Memory B cell (primary cell): ENCODE data around the gene UST.
"Not testable (repeated sequence)": the region's sequence is repeated elsewhere in the genome, so short reads cannot be mapped to it uniquely, and the experiment has no call there.

Source experiments
- ATAC-seq: fragments of 150-1000 bp; cut with Tn5 transposase; 2 replicates; pipeline ENCODE4 v1.10.0; 2021; ENCODE audit warnings: low read depth, mild to moderate bottlenecking, moderate library complexity
- DNase-seq, 2 donors: peaks; one replicate each; pipeline ENCODE4 v3.0.0; 2022; ENCODE audit warnings: low spot score in 2 of 2
- H3K27ac Mint-ChIP-seq: one replicate; pipeline ENCODE4 v1.8.0; 2022; ENCODE audit warnings: mild to moderate bottlenecking, moderate library complexity, mixed read lengths
- H3K27me3 Mint-ChIP-seq: one replicate; pipeline ENCODE4 v1.8.0; 2022; ENCODE audit warnings: mixed read lengths
- H3K36me3 Mint-ChIP-seq: one replicate; pipeline ENCODE4 v1.8.0; 2022; ENCODE audit warnings: mild to moderate bottlenecking, mixed read lengths
- H3K4me1 Mint-ChIP-seq: one replicate; pipeline ENCODE4 v1.8.0; 2022; ENCODE audit warnings: mixed read lengths
- H3K4me3 Mint-ChIP-seq: one replicate; pipeline ENCODE4 v1.8.0; 2022; ENCODE audit warnings: mild to moderate bottlenecking, moderate library complexity, mixed read lengths
- H3K9me3 Mint-ChIP-seq: one replicate; pipeline ENCODE4 v1.8.0; 2022; ENCODE audit warnings: mixed read lengths

The UST gene

DNA sequence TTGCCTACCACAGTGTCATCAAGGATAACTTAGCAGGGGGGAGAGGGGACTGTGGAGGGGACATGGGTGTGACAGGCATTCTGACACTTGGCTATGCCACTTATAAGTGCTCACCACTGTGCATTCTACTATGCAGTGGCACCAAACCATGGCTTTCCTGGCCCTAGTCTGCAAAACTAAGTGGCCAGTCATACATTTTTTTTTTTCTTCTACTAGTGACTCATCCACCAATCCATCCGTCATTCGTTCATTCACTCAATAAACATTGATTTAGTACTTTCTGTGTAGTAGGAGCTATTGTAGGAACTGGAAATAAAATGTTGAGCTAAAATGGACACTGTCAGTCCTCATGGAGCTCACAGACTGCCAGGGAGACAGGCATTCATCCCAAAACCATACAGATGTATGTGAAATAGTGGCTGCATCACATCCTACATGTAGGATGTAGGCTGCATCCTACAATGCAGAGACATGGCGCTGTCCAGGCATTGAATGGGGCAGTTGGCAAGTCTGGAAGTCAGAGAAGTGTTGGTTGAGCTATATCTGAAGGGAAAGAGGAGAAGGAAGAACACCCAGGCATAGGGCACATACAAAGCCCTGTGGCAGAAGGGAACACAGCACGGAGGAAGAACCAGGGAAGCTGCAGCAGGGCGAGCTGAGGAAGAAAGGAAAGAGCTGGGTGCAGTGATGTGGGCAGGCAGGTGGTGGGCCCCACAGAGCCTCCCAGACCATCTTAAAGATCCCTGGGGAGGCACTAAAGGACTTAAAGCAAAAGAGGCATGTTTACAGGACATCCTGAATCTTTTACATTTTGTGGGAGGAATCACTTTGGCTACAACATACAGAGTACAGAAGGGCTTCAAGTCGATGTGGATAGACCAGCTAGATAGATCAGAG lies 224.4 kb downstream of the UST start:
- DNase-seq (no peak), ATAC-seq (no peak)
- peaks cover 14% of the 10 kb centered on the region for H3K4me1 Mint-ChIP-seq
- H3K9me3 Mint-ChIP-seq = no peaks in the 10 kb centered on the region
- H3K36me3 Mint-ChIP-seq = peaks cover 8% of the 10 kb centered on the region
- H3K27me3 Mint-ChIP-seq = no peaks in the 10 kb centered on the region
- peak overlapping the region; percentile 15 for H3K27ac Mint-ChIP-seq
- H3K4me3 Mint-ChIP-seq = no peak overlapping the region

GRCh38 chr6:148972481-148972880 lies 225.7 kb downstream of the UST start:
- H3K27me3 Mint-ChIP-seq = no peaks in the 10 kb centered on the region
- H3K4me3 Mint-ChIP-seq = peak overlapping the region; percentile 47
- H3K36me3 Mint-ChIP-seq = peaks cover 8% of the 10 kb centered on the region
- DNase-seq (peak; percentile 45 to 69), ATAC-seq (peak; percentile 99)
- no peaks in the 10 kb centered on the region for H3K9me3 Mint-ChIP-seq
- peak overlapping the region; percentile 0 for H3K27ac Mint-ChIP-seq
- H3K4me1 Mint-ChIP-seq = peaks cover 14% of the 10 kb centered on the region

- Mint-ChIP-seq H3K4me1 (peaks cover 14% of the 10 kb centered on the region), H3K27me3 (no peaks in the 10 kb centered on the region), H3K4me3 (no peak overlapping the region), H3K9me3 (no peaks in the 10 kb centered on the region), H3K27ac (no peak overlapping the region), H3K36me3 (peaks cover 11% of the 10 kb centered on the region)
- ATAC-seq = no peak
- no peak for DNase-seq
These were observed 226.8 kb downstream of the UST start for GRCh38 chr6:148973538-148974208.

GRCh38 chr6:148974351-148974750 lies 227.5 kb downstream of the UST start:
- peaks cover 14% of the 10 kb centered on the region for H3K4me1 Mint-ChIP-seq
- ATAC-seq (no peak), DNase-seq (no peak)
- peaks cover 15% of the 10 kb centered on the region for H3K36me3 Mint-ChIP-seq
- H3K4me3 Mint-ChIP-seq = no peak overlapping the region
- no peak overlapping the region for H3K27ac Mint-ChIP-seq
- H3K27me3 Mint-ChIP-seq = no peaks in the 10 kb centered on the region
- H3K9me3 Mint-ChIP-seq = no peaks in the 10 kb centered on the region

DNA sequence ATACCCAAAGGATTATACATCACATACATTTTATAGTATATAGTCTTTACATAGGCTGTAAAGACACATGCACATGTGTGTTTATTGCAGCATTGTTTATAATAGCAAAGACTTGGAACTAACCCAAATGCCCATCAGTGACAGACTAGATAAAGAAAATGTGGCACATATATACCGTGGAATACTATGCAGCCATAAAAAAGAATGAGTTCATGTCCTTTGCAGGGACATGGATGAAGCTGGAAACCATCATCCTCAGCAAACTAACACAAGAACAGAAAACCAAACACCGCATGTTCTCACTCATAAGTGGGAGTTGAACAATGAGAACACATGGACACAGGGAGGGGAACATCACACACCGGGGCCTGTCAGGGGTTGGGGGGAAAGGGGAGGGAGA lies 231.5 kb downstream of the UST start:
- not testable (repeated sequence) for H3K27ac Mint-ChIP-seq, H3K4me1 Mint-ChIP-seq, ATAC-seq, DNase-seq, H3K9me3 Mint-ChIP-seq, H3K27me3 Mint-ChIP-seq, H3K4me3 Mint-ChIP-seq
- H3K36me3 Mint-ChIP-seq = peaks cover 21% of the 10 kb centered on the region

DNA sequence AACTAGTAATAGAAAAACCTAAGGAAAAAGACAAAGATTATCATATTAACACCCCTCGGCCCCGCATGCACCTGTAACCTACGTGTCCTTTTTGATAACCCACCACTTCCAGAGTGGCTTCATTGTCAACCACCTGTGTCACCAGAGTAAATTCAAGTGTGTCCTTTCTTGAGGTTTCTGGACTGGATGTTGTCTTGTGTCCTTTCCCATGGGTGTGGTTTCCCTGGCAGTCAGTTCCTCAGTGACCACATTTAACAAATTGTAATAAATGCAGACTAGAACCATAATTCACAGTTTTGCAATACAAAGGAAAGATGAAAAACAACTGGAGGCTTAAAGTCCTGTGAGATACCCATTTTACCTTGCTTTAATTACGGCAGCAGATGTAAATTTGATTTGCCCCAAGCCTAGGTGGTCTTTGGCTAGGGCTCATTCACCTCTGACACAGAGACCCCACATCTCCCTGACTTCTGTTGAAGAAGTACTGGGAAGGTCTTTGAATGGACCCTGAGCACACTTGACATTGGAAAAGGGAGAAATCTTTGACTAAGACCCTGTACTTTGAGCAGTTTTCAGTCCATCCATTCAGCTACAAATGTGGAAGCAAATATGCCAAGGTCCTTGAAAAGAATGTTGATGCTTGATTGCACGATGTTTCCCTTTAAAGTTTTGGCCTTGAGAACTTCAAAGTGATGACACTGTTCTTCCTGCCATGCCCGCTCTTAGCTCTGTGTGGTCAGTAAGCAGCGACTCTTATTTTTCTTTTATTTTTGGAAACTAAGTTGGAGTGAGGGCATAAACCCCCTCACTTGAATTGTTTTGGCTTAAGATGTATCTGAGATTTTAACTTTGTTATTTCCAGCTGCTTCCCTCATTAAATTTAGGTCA lies 232.4 kb downstream of the UST start:
- no peak overlapping the region for H3K4me3 Mint-ChIP-seq
- DNase-seq (no peak), ATAC-seq (no peak)
- H3K36me3 Mint-ChIP-seq = peaks cover 21% of the 10 kb centered on the region
- H3K4me1 Mint-ChIP-seq = peaks cover 2% of the 10 kb centered on the region
- H3K27ac Mint-ChIP-seq = no peak overlapping the region
- H3K27me3 Mint-ChIP-seq = no peaks in the 10 kb centered on the region
- no peaks in the 10 kb centered on the region for H3K9me3 Mint-ChIP-seq

- Mint-ChIP-seq H3K36me3 (peaks cover 25% of the 10 kb centered on the region), H3K4me3 (no peak overlapping the region), H3K27ac (no peak overlapping the region), H3K4me1 (peaks cover 2% of the 10 kb centered on the region), H3K9me3 (no peaks in the 10 kb centered on the region), H3K27me3 (no peaks in the 10 kb centered on the region)
- no peak for DNase-seq
- ATAC-seq = no peak
These were observed 233.4 kb downstream of the UST start for GRCh38 chr6:148980234-148980633.

DNA sequence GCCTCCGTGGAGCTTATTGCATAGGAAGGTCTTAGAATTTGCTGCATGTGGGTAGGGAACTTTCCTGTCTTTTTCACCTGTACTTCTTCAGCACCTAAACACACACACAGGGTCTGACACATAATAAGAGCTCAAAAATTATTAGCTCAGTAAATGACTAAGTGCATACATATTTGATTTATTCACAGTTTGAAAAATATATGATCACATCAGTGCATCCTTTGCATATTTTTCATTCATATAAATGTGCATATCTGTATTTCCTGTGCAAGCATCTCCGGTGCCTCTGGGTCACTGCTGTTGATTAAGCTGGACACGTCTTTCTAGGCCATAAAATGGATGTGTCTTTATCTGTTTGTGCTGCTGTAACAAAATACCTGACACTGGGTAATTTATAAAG lies 234.7 kb downstream of the UST start:
- peaks cover 29% of the 10 kb centered on the region for H3K36me3 Mint-ChIP-seq
- no peaks in the 10 kb centered on the region for H3K27me3 Mint-ChIP-seq
- H3K4me1 Mint-ChIP-seq = peaks cover 2% of the 10 kb centered on the region
- ATAC-seq = no peak
- H3K4me3 Mint-ChIP-seq = no peak overlapping the region
- no peaks in the 10 kb centered on the region for H3K9me3 Mint-ChIP-seq
- H3K27ac Mint-ChIP-seq = no peak overlapping the region
- no peak for DNase-seq

DNA sequence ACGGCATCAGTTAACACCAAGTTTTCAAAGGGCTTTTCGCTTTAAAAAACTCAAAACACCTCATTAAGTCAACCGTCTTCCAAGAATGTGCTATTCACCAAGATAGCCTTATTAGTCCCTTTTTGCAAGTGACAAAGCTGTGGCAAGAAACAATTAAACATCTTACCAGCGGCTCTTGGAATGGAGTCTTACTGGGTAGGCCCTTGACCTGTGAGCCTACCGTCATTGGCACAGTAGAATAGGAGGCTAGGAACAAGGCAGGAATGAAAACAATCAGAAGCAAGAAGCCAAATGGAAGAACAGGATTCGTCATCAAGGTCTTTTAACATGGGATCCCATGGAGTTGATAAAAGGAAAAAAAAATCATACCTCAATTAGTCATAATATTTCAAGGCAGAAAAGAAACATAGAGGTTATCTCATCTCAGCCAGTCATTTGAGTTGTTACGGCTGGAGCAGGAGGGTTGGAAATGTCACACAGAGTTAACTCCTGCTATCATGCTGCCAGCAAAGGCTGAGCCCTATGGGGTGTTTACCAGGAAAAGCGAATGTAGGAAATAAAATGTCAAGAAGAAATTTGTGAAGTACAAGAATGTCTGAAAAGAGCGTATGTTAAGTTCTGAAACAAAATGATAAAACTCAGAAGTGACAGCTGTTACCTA lies 236.4 kb downstream of the UST start:
- H3K27ac Mint-ChIP-seq = no peak overlapping the region
- peaks cover 29% of the 10 kb centered on the region for H3K36me3 Mint-ChIP-seq
- no peaks in the 10 kb centered on the region for H3K9me3 Mint-ChIP-seq
- no peak overlapping the region for H3K4me3 Mint-ChIP-seq
- peaks cover 11% of the 10 kb centered on the region for H3K4me1 Mint-ChIP-seq
- ATAC-seq (no peak), DNase-seq (no peak)
- H3K27me3 Mint-ChIP-seq = no peaks in the 10 kb centered on the region

DNA sequence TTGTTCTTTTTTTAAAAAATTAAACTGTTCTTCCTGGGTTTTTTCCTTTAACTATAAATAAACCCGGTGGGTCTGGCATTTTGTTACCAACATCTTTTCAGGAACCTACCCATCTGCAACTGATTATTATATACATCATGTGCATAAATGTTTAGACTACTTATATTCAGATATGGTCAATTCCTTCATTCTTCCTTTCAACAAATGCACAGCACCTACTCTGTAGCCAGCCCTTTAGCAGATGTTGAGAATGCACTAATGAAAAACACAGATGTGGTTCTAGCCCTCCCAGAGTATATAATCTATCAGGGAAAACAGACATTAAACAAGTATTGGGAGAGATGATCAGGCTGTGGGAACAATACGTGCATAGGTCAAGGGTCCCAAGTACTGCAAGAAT lies 237.1 kb downstream of the UST start:
- H3K27me3 Mint-ChIP-seq = no peaks in the 10 kb centered on the region
- no peaks in the 10 kb centered on the region for H3K9me3 Mint-ChIP-seq
- H3K27ac Mint-ChIP-seq = no peak overlapping the region
- peaks cover 16% of the 10 kb centered on the region for H3K4me1 Mint-ChIP-seq
- peaks cover 25% of the 10 kb centered on the region for H3K36me3 Mint-ChIP-seq
- ATAC-seq (no peak), DNase-seq (no peak)
- H3K4me3 Mint-ChIP-seq = no peak overlapping the region

- DNase-seq (no peak), ATAC-seq (no peak)
- Mint-ChIP-seq H3K4me3 (no peak overlapping the region), H3K36me3 (peaks cover 24% of the 10 kb centered on the region), H3K9me3 (no peaks in the 10 kb centered on the region), H3K4me1 (peaks cover 21% of the 10 kb centered on the region), H3K27ac (no peak overlapping the region), H3K27me3 (no peaks in the 10 kb centered on the region)
These were observed 237.8 kb downstream of the UST start for GRCh38 chr6:148984531-148985056.

- Mint-ChIP-seq H3K36me3 (peaks cover 20% of the 10 kb centered on the region), H3K27ac (no peak overlapping the region), H3K4me3 (no peak overlapping the region), H3K9me3 (no peaks in the 10 kb centered on the region), H3K4me1 (peaks cover 20% of the 10 kb centered on the region), H3K27me3 (no peaks in the 10 kb centered on the region)
- ATAC-seq (no peak), DNase-seq (no peak)
These were observed 238.7 kb downstream of the UST start for GRCh38 chr6:148985499-148985898.

DNA sequence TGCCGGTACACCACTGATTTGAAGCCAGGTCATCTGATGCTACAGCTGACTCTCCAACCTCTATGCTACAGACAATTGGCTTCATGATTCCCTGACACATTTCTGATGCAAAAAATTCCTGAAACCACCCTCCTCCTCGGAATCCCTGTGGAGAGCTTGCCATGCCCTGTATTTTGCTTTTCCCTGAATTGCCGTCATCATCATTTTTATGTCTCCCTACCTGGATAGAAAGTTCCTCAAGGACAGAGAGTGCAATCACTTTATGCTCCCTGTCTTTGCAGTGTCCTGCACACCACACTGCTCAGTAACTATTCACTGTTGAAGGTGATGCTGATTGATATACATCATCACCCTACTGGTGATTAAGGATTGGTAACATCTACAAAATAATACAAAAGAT lies 239.8 kb downstream of the UST start:
- H3K4me3 Mint-ChIP-seq = no peak overlapping the region
- H3K4me1 Mint-ChIP-seq = peaks cover 20% of the 10 kb centered on the region

More for the DNA sequence above, 239.8 kb downstream of the UST start:
- Mint-ChIP-seq H3K27me3 (no peaks in the 10 kb centered on the region), H3K9me3 (no peaks in the 10 kb centered on the region), H3K36me3 (peaks cover 13% of the 10 kb centered on the region), H3K27ac (no peak overlapping the region)
- no peak for DNase-seq
- ATAC-seq = no peak
